IPS-11a (cell line): ENCODE measurements around the gene ARHGAP8.

Experiments
- H3K4me3 ChIP-seq: one replicate; pipeline ENCODE4 v1.5.1; 2013; ENCODE audit warnings: low read depth, low read length, control low read depth

The ARHGAP8 gene

DNA sequence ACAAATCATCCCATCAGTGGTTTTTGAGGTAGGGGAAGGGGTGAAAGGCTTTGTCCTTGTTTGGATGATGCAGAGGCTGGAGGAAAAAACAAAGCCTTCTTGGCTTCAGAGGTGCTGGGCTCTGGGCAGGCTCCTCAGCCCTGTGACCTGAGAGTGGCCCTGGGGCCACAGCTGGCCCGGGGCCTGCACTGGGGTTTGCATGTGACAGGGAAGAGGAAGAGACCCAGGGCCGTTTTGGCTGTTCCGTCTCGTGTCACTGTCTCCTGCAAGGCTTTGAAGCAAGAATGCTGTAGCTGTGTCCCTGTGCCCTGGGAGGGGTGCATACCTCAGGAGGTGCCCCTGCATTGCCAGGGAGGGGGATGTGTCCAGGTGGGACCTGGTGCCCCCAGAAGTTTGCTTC, 12.6 kb downstream of the ARHGAP8 start:
- no peak overlapping the region for H3K4me3 ChIP-seq

DNA sequence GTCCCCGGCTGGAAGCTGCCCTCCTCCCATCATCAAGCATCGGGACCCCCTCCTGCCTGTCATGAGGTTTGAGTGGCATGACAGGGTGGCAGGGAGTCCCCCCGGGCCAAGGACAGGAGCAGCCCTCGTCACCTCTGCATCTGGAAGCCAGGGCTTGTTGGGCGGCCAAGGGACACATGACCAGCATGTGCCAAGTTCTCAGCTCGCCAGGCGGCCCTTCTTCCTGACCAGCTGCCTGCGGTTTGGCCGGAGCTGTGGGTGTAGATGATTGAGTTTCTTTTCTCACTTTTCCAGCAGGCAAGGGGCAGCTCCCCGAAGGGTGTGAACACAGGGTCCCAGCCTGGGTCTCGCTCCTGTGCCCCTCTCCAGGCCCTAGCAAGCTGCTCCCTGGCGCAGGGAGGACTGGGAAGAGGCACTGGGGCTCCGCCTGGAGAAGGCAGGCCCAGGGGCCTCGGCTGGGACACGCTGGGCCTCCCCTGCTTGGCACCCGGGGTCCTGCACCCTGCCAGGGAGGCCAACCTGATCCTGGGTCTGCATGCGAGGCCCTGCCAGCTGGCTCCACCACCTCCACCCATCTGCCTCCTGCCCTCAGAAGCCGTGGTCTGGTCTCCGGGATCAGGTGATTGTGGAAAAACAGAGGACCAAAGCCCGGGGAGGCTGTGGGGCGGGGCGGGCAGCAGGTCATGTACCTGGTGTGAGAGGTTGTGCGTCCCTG, 13.4 kb downstream of the ARHGAP8 start:
- H3K4me3 ChIP-seq = no peak overlapping the region

DNA sequence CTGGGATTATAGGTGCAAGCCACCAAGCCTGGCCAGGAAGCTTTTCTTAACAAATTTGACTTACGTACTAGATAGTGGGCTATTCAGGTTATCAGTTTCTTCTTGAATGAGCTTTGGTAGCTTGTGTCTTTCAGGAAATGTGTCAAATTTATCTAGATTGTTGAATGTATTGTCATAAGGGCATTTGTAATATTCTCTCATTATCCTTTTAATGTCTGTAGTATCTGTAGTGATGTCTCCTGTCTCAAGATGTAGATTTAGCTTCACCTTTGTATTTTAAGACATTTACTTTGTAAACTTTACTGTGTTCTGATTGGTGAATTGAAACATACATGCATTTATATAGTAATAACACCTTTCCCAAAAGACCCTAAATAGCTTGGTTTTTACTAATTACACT, 20.7 kb downstream of the ARHGAP8 start:
- no peak overlapping the region for H3K4me3 ChIP-seq

DNA sequence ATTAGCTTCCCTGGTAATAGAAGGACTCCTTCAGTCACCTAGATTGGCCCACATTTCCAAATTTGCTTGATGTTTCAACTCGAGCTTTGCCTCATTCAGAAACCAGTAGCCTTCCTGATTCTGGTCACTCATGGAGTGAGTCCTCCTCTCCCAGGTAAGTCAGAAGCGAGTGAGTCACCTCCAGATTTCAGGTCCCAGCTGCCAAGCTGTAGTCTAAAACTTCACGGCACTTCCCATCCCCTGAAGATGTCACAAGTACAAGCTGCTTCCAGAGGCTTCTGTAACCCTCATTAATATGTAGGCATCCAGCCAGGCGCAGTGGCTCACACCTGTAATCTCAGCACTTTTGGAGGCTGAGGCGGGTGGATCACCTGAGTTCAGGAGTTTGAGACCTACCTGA, 23.5 kb downstream of the ARHGAP8 start:
- H3K4me3 ChIP-seq = no peak overlapping the region

DNA sequence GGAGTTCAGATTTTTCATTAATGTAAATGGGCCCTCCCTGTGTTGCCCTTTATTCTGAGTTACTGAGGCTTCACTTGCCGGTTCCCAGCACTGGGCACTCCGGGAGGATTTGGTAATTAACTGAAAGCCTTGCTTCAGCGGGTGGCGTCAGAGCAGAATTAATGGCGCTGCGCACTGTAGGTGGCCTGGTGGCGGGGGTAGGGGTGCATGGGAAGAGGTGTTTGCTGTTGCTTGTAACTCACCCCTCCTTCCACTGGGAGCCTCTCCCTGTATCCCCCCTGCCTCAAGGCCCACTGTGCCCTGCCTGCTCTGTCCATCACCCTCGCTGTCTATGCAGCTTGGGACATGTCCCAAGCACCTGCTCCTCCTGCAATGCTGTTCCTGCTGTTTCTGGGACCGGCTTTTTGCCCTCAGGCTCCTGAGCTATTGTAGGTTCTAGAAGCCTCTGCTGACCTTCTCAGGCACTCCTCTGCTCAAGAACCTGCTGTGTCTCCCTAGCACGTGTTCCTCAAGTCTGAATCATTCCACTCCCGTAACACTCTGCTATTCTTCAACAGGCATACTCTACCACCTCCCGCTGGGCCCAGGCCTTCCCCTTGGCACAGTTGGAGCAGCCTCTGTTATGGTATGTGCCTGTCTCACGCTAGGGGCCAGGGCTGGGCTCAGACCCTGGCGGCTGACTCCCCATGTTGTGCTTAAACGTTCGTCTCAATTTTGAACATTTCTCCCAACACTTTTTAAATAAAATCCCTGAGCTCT, 24.4 kb downstream of the ARHGAP8 start:
- H3K4me3 ChIP-seq = no peak overlapping the region

DNA sequence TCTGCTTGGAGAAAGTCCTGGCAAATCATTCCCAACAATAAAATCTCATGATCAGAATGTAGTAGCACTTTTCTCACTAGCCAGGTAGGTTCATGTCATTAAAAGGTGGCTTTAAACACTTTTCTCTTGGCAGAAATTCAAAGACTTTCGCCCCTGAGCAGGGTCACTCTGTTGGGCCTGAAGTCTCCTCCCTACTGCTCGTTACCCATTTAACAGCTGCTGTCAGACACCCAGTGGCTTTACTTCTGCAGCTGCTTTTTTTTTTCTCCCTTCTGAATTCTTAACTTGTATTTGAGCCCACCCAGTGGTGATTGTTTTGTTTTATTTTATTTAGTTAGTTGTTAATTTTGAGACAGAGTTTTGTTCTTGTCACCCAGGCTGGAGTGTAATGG, 25.0 kb downstream of the ARHGAP8 start:
- no peak overlapping the region for H3K4me3 ChIP-seq

DNA sequence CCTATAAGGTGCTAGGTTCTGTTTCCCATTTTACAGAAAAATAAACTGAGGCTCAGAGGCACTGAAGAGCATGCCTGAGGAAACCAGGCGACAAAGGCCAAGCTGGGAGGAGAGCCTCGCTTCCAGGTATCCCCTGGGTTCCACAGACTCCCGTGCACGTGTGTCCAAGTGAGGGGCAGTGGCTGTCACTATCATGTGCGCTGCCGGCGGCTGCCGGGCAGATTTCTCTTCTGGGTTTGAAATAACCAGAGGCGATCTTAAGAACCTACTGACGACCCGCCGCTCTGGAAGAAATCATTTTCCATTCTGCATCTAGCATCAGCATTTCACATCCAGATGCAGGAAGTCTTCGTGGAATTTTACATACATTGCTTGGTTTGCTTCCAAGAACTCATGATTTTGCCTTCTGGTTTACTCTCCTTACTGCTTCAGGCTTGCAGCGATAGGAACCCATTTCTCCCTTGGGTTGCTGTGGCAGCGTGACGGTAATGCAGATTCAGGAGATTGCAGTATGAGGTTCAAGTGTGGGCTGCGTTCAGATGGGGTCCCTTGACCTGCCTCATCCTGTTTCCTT, 28.6 kb downstream of the ARHGAP8 start:
- H3K4me3 ChIP-seq = no peak overlapping the region

DNA sequence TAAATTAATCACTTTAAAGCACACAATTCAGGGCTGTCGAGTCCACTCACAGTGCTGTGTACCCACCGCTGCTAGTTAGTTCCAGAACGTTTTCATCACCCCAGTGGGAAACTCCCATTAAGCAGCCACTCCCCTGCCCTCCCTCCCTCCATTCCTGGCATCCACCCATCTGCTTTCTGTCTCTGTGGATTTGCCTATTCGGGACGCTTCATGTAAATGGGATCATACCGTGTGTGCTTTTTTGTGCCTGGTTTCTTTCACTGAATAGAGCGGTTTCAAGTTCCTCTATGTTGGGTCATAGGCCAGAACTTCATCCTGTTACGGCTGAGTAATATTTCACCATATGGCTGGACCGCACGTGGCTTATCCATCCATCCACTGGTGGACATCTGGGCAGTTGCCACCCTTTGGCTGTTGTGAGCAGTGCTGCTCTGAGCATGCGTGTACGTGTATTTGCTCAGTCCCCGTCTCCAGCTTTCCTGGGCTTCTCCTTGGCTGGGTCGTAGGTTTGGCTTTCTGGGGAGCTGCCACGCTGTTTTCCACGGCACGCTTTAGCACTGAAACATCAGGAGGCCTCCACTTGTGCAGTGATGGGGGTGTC, 30.1 kb downstream of the ARHGAP8 start:
- no peak overlapping the region for H3K4me3 ChIP-seq

DNA sequence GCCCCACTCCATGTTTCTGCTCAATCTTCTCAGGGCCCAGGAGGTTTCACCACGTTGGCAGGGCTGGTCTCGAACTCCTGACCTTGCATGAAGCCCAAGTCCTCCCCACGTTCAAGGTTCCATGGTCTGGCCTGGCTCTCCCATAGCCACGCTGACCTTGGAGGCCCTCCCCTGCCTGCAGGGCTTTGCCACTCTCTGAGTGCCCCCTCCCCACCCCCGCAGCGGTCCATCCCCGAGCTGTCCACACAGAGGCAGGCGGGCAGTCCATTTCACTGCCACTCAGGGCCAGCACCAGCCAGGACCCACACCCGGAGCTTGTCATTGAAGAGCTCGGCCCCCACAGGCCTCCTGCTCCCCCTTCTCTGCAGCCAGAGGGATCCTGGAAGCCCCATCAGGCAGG, 30.7 kb downstream of the ARHGAP8 start:
- no peak overlapping the region for H3K4me3 ChIP-seq

DNA sequence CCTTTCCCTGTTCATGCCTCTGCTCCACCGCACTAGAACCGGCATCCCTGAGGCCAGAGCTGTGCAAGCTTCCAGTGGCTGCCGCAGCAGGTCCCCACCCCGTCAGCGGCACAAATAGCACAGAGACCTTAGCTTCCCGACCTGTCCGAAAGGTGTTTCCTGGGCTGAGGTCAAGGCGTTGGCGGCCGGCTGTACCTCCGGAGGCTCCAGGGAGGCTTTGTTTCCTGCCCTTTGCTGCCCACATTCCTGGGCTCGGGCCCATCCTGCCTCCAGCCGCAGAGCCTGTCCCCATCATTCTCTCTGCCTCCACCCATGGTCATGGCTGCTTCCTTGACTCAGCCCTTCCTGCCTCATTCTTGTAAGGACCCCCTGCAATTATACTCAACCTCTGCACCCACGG, 31.2 kb downstream of the ARHGAP8 start:
- no peak overlapping the region for H3K4me3 ChIP-seq

DNA sequence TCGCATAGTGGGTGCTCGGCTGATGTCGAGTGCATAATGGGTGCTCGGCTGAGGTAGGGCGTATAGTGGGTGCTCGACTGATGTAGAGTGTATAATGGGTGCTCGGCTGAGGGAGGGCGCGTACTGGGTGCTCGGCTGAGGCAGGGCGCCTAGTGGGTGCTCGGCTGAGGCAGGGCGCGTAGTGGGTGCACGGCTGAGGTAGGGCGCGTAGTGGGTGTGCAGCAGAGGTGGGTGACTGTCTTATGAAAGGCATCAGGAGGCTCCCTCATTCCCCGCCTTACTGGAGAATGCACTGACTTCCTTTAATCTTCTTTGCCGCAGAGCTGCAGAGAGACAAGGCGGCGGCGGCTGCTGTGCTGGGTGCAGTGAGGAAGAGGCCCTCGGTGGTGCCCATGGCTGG, 33.8 kb downstream of the ARHGAP8 start:
- H3K4me3 ChIP-seq = no peak overlapping the region

DNA sequence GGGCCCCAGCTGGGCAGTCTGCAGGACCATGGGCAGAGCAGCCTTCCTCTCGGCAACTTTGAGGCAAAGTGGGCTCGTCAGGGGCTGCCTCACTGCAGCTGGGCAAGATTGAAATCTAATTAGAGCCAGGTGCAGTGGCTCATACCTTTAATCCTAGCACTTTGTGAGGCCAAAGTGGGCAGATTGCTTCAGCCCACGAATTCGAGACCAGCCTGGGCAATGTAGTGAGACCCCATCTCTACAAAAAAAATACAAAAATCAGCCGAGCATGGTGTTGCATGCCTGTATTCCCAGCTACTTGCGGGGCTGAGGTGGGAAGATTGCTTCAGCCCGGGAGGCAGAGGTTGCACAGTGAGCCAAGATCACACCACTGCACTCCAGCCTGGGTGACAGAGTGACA, 34.2 kb downstream of the ARHGAP8 start:
- no peak overlapping the region for H3K4me3 ChIP-seq

DNA sequence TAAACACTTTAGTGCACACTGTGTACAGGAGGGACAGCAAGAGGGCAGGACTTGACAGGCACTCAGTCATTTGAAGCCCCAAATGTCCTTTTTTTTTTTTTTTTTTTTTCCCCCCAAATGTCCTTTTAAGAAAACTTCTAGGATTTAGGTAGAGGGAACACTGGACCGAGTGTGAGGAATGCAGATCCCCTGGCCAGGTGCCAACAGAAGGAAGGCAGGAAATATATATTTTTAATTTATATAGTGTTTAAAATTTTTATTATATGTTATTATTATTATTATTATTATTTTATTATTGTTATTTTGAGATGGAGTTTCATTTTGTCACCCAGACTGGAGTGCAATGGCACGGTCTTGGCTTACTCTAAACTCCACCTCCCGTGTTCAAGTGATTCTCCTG, 35.5 kb downstream of the ARHGAP8 start:
- H3K4me3 ChIP-seq = no peak overlapping the region

DNA sequence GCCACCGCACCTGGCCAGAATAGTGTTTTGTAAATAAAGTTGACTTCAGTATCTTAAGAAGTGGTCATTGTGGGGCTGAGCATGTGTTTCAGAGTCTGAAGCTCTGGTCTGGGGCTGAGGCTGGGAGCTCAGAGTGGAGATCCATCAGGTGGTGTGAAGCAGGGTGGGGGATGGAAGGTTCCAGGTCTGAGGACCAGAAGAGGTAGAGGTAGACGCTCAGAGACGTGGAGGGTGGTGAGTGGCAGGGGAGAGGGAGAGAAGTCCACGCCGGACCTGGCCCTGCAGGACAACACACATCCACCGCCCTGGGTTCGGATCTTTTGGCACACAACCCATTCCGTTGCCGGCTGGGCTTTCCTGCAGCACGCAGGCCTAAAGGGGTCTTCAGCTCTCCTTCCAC, 40.7 kb downstream of the ARHGAP8 start:
- H3K4me3 ChIP-seq = no peak overlapping the region

DNA sequence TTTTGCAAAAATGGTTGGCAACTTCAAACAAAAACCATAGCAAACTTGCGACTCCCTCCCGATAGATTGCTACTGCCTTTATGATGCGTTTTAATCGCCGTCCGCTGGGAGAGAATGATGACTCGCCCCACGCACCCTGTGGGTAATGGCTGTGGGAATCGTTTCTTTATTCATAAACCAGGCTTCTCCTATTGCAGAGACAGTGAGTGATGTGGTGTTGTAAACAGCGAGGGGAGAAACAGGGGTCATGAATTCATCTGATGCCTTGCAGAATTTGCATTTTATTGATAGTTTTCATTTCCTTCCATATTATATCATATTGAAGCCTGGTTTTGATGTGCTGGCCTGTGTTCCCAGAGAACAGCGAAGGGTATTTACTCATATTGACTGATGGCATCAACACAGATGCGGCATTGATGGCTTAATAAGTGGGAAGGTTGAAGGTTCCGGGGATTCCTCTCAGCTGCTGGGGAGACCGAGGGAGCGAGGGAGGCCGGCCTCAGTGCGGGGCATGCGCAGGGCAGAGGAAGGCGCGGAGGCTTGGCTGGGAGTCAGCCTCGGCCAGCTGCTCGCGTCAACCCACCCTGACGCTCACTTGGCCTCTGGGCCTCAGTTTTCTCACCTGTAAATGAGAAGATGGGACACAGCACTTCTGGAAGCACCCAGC, 41.3 kb downstream of the ARHGAP8 start:
- H3K4me3 ChIP-seq = no peak overlapping the region

DNA sequence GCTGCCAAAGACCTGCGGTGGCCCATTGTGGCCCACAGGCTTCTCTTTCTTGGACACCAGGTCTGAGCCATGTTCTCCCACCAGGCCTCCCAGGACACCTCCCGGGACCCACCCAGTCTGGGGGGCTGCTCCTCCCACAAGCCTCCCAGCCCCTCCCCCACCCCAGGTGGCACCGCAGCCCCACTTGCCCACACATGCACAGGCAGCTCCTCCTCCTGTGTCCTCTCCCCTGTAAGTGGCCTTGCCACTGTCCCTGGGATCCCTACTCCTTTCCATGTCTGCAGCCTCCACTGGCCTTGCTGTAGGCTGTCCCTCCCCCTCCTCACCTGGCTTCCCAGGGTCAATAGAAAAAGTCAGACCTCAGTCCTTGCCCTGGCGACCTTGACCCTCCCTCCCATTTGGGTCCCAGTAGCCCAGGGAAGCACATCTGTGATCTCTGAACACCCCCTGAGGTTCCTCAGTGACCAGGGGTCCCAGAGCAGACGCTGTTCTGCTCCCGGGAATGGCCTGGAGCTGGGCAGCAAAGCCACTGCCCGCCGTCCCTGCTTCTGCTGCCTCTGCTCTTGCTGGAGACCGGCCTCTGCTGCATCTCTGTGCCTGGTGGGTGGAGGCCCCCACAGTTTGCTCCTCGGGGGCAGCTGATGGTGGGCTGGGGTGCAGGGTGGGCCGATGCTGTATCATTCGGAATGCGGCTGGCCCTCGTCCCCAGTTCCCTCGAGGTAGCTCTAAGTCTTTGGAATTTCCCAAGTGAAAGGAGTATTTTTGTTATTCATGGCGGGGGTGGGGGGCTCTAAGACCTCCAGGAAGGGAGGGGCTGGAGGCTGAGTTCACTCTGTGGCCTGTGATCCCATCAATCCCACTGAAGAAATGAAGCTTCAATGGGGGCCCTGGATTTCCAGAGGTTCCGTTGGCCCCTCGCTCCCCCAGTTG, 43.6 kb downstream of the ARHGAP8 start:
- H3K4me3 ChIP-seq = no peak overlapping the region

DNA sequence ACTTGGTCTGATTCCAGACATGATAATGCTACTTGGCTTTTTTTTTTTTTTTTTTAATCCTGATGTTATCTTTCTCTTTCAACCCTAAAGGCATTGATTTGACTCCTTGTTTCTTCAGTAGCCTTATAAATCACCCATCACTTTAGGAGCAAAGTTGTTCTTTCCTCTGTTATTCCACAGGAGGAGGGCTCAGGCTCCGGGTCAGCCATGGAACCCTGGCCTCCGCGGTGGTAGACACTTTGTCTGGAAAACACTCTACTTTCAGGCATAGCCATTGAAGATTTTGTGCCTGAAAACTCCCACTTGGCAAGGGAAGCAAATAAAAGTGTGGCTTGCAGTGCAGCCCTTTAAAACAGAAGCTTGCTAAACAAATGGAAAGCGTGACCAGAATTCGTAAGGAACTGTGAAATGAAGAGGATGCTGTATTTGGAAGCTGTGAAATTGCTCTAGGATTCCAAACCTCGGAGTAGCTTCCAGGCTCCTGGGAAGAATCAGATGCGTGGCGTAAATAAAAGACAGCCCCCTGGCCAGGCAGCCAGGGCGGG, 44.9 kb downstream of the ARHGAP8 start:
- no peak overlapping the region for H3K4me3 ChIP-seq

DNA sequence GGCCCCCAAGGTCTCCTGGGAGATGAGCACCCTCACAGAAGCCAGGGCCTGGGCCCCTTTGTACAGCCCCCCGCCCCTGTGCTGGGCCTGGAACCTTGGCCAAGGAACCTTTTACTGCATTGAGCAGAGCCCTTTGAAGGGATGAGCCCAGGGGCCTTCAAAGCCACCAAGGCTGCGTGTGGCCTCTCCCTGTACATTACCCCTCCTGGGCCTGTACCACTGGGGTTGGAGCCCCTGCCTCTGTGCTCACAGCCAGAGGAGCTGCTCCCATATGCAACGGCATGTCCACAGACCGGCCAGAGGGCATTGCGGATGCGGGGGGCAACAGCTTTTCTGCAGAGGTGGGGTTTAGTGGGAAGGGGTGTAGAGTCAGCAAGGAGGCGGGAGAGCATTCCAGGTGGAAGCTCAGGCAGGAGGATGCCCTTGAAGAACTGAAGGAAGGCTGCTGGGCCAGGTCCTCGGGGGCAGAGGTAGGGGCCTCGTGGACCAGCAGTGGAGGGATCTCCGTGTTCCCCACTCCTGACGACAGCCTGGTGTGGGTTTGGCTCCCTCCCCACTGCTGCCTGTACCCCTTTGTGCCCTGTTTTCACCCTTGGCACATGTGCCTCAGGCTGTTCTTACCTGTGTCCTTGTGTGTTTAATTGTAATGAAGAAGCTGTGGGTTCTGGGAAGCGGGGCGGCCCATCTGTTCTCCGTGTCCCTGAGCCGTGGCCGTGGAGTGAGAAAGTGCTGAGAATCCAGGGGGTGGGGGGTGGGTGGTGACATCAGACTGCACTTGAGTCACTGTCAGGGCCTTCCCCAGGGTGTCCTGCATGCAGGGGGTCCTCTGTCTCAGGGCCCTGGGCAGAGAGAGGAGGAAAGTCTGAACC, 46.9 kb downstream of the ARHGAP8 start:
- no peak overlapping the region for H3K4me3 ChIP-seq
